D341Med (cell line): ENCODE measurements around the gene CCDC136.

ENCODE experiments used
- DNase-seq: peaks from one replicate; pipeline ENCODE4 v3.0.0; 2012; ENCODE audit warnings: low spot score

The CCDC136 gene

DNA sequence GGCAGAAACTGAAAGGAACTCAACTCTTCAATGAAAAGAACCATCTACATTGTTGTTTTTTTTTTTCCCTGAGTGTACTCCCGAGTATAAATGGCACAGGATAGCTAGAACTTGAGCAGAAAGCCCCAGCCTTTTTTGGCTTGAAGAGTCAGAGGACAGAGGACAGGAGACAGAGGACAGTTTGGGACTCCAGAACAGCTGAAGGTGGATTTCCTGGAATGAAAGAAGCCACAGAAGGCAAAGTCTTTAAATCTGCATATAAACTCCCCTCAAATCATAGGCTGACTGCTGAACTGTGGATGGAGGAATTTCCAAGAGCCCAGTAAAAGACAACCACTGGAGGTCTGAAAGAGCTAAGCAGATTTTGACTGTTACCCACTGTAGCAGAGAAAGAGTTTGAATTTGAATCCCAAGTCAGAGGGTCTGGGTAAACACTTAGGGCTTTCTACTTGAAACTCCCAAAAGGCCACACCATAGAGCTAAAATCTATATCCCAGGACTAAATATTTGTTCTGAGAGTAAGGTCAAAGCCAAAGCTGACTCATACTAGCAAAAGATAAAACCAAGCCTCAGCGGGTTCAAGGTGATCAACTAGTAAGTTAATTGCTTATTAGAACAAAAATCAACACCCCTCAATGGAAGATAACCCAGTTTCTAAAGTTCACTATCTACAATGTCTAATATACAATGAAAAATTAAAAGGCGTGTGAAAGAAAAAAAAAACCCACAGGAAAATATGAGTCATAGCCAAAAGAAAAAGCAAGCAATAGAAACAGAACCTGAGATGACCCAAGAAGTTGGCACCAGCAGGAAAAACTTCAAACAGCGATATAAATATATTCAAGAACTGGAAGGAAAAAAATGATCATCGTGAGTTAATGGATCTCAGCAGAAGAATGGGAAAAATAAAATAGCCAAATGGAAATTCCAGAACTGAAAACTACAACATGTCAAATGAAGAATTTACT lies 14.3 kb upstream of the CCDC136 start:
- no peak for DNase-seq

DNA sequence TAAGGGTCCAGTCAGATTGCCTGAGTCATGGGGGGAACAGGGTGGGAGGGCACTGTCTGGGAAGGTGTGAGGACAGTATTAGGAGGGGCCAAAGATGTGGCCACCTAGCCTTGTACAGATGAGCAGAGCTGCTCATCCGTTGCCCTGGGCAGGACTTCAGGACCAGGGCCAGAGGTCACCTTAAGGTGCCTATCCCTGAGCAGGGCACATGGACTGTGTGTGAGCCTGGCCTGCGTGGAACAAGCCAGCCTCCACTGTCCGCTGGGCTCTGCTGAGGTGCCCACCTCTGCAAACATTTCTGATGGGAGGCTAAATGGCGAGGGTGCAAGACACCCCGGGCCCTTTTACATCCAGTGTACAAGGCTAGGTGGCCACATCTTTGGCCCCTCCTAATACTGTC lies 12.8 kb upstream of the CCDC136 start:
- DNase-seq: no peak

- no peak for DNase-seq
Measured at GRCh38 chr7:128781126-128781525, 10.6 kb upstream of the CCDC136 start.

GRCh38 chr7:128781851-128782250 lies 9.9 kb upstream of the CCDC136 start:
- no peak for DNase-seq

DNA sequence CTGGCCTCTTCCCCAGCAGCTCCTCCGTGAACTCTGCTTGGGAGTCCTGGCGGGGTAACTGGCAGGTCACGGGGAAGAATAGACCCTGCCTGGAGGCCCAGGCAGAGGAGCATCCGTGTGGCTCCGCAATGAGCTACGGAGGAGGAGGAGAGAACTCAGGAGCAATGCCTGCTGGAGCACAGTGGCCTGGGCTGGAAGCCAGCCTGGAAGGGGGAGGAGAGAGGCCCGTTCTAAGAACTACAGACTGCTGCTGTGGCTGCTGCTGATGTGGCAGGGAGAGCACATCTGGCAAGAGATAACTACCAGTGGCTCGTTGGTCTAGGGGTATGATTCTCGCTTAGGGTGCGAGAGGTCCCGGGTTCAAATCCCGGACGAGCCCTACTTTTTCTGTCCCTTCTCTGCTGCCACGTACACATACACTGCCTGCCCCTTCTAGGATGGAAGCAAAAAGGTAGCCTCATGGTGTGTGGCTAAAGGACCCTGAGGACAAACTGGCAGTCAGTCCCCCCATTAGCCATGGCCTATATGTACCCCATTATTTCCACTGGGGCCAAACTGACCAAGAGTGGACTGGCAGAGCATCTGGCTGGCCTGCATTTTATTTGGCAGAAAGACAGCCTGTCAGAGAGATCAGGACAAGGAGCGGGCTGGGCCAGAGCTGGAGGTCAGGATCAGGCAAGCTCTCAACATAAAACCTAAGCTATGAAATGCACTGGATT lies 8.5 kb upstream of the CCDC136 start:
- DNase-seq: no peak

DNA sequence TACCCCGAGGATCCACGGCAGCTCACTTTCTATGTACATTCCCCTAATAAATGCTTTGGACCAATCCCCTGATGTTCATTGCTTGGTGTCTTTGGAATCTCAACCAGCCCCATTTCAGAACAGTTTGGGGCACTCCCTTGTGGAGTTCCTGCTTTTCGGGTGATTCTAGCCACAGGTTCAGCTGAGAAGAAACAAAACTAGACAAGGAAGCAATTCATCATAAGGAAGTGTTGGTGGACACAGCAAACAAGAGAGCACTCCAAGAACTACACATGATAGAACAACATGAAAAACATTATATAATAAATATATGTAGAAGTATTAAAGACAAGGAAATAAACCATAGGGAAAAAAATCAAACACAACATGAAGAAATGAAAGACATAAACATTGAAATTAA lies 6.0 kb upstream of the CCDC136 start:
- no peak for DNase-seq

- peak; percentile 67 for DNase-seq
Measured at GRCh38 chr7:128788446-128789412, 3.0 kb upstream of the CCDC136 start.

DNA sequence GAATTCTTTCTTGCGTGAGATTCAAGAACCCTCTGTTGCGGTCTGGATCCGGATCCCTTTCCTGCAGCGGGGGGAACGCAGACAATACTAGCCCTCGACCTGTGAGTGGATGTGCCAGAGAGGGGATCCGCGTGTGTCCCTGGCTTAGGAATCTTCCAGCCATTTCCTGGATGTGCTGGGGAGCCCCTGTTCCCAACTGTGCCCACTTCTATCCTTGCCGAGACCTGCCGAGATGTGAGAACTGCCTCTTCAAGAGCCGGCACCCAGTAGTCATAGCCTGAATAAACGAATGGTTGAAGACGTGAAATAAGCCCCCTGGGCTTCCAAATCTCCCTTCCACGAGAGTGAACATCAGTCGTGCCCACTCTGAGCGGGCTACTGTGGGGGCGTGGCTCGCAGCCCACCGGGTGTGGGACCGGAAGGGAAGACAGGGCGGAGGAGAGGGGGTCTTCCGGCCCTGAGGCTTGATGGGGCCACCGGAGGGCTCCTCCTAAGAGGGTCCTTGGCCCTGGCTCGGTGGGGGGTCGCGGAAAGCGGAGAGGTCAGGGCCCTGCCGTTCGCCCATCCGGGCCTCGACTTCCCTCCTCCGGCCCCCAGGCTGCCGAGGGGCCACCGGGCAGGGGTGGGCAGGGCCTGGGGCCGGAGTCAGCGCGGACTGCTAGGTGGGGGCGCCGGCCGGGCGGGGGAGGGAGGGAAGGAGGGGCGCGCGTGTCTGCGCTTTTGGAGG lies 1.3 kb upstream of the CCDC136 start:
- peak; percentile 30 for DNase-seq

- DNase-seq: no peak
Measured at GRCh38 chr7:128791972-128792327, 182 bp downstream of the CCDC136 start.

GRCh38 chr7:128792471-128793180 lies 858 bp downstream of the CCDC136 start:
- no peak for DNase-seq

- DNase-seq: no peak
Measured at GRCh38 chr7:128793181-128793547, 1.4 kb downstream of the CCDC136 start.

- no peak for DNase-seq
Measured at GRCh38 chr7:128794020-128794419, 2.3 kb downstream of the CCDC136 start.

GRCh38 chr7:128794436-128794835 lies 2.7 kb downstream of the CCDC136 start:
- DNase-seq: no peak

- no peak for DNase-seq
Measured at GRCh38 chr7:128795129-128795528, 3.4 kb downstream of the CCDC136 start.

DNA sequence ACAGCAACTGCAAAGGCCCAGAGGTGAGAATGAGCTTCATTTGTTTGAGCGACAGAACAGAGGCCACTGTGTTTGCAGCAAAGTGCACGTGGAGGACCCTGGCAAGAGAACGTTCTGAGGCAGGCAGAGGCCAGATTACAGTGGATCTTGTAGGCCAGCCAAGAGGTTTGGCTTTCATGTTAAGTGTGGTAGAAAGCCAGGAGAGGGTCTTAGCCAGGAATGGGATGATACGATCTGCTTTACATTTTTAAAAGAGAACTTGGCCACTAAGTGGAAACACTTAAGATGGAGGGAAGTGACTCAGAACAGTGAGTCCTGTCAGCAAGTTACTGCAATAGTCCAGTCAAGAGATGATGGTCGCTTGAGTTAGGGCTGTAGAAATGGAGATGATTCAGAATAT lies 4.6 kb downstream of the CCDC136 start:
- DNase-seq: no peak

- DNase-seq: no peak
Measured at GRCh38 chr7:128799451-128799850, 7.7 kb downstream of the CCDC136 start.

DNA sequence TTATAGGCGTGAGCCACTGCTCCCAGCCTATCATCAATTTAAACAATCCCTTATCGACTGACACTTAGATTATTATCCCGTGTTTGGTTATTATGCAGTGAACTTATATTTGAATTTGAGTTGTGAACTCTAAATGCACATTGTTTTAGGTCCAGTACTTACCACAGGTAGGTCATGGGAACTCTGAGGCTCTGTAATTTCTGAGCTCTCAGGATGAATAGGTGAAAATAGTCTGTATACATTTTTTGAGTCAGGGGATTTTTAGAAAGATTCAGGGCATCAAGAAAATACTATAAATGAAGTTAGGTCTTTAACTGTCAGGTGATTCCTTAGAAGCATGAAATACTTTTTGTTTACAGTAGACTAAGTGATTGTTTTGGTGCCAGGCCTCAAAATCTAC lies 8.8 kb downstream of the CCDC136 start:
- no peak for DNase-seq

DNA sequence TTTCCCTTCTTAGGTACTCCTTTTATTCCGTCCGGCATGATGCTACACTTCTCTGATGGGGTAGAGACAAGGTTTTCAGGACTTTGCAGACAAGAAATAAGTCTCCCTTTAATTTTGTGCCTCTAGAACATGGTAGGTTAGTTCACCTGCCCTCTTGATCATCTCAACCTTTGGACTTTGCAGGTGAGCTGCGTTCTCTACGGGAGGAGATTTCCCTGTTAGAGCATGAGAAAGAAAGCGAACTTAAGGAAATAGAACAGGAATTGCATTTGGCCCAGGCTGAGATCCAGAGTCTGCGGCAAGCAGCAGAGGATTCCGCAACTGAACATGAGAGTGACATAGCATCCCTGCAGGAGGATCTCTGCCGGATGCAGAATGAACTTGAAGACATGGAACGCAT lies 9.2 kb downstream of the CCDC136 start:
- no peak for DNase-seq

- DNase-seq: no peak
Measured at GRCh38 chr7:128801667-128802418, 10.1 kb downstream of the CCDC136 start.

- no peak for DNase-seq
Measured at GRCh38 chr7:128804484-128804883, 12.7 kb downstream of the CCDC136 start.
